H9 (cell line): Measurements from ENCODE around the gene CFHR2. TPM values are rescaled to one million over a fixed set of nuclear protein-coding genes. Genes with fewer than 3 reads are reported as not detected.

Experiments used
- DNase-seq: peaks from one replicate; pipeline ENCODE4 v3.0.0-alpha.2; 2017
- H2AFZ ChIP-seq: one replicate; pipeline ENCODE4 v1.6.1; 2013; ENCODE audit warnings: mild to moderate bottlenecking, low read length, control low read depth, moderate library complexity
- H2AK5ac ChIP-seq: 2 replicates; pipeline ENCODE4 v1.6.1; 2013; ENCODE audit warnings: low read length, control low read depth, mixed read lengths; ENCODE audit not compliant: insufficient read length
- H2BK120ac ChIP-seq: one replicate; pipeline ENCODE4 v1.6.1; 2013; ENCODE audit warnings: low read depth, mild to moderate bottlenecking, low read length, control low read depth, inconsistent platforms; ENCODE audit not compliant: poor library complexity, severe bottlenecking
- H2BK12ac ChIP-seq: 2 replicates; pipeline ENCODE4 v1.6.1; 2013; ENCODE audit warnings: low read length, control low read depth, mixed read lengths, low read depth; ENCODE audit not compliant: insufficient read length
- H2BK15ac ChIP-seq: 2 replicates; pipeline ENCODE4 v1.6.1; 2013; ENCODE audit warnings: low read depth, low read length, control low read depth
- H2BK20ac ChIP-seq: one replicate; pipeline ENCODE4 v1.6.1; 2013; ENCODE audit warnings: low read depth, mild to moderate bottlenecking, low read length, control low read depth, inconsistent platforms; ENCODE audit not compliant: poor library complexity, severe bottlenecking
- H2BK5ac ChIP-seq: 2 replicates; pipeline ENCODE4 v1.6.1; 2013; ENCODE audit warnings: low read length, control low read depth, mixed read lengths; ENCODE audit not compliant: insufficient read length
- H3K14ac ChIP-seq: 2 replicates; pipeline ENCODE4 v1.6.1; 2013; ENCODE audit warnings: low read length, control low read depth; ENCODE audit not compliant: insufficient read depth
- H3K18ac ChIP-seq: 2 replicates; pipeline ENCODE4 v1.6.1; 2013; ENCODE audit warnings: low read depth, mild to moderate bottlenecking, mixed read lengths, low read length, control low read depth; ENCODE audit not compliant: insufficient read length
- H3K23ac ChIP-seq: 2 replicates; pipeline ENCODE4 v1.6.1; 2013; ENCODE audit warnings: low read length, control low read depth, mixed read lengths, low read depth; ENCODE audit not compliant: insufficient read length
- H3K23me2 ChIP-seq: 2 replicates; pipeline ENCODE4 v1.6.1; 2013; ENCODE audit warnings: low read depth, mild to moderate bottlenecking, mixed read lengths, low read length, control low read depth; ENCODE audit not compliant: insufficient read length, poor library complexity, severe bottlenecking
- H3K27ac ChIP-seq: 2 replicates; pipeline ENCODE4 v1.5.1; 2013; ENCODE audit warnings: low read length, control low read depth, mixed read lengths, low read depth; ENCODE audit not compliant: insufficient read length
- H3K27me3 ChIP-seq: 2 replicates; pipeline ENCODE4 v1.6.1; 2013; ENCODE audit warnings: low read length, control low read depth, inconsistent platforms; ENCODE audit not compliant: insufficient read depth
- H3K4ac ChIP-seq: 2 replicates; pipeline ENCODE4 v1.6.1; 2013; ENCODE audit warnings: low read depth, mild to moderate bottlenecking, control low read depth, inconsistent platforms, low read length, moderate library complexity
- H3K4me1 ChIP-seq: 2 replicates; pipeline ENCODE4 v1.6.1; 2013; ENCODE audit warnings: low read length, control low read depth, inconsistent platforms; ENCODE audit not compliant: insufficient read depth
- H3K4me2 ChIP-seq: 2 replicates; pipeline ENCODE4 v1.6.1; 2013; ENCODE audit warnings: low read length, control low read depth, mixed read lengths; ENCODE audit not compliant: insufficient read length, insufficient read depth
- H3K56ac ChIP-seq: 2 replicates; pipeline ENCODE4 v1.6.1; 2013; ENCODE audit warnings: low read depth, mild to moderate bottlenecking, mixed read lengths, low read length, control low read depth; ENCODE audit not compliant: insufficient read length
- H3K79me1 ChIP-seq: 2 replicates; pipeline ENCODE4 v1.6.1; 2013; ENCODE audit warnings: low read depth, mild to moderate bottlenecking, moderate library complexity, low read length, control low read depth, inconsistent platforms; ENCODE audit not compliant: insufficient read depth, poor library complexity, severe bottlenecking
- H3K79me2 ChIP-seq: 2 replicates; pipeline ENCODE4 v1.6.1; 2013; ENCODE audit warnings: low read length, control low read depth, inconsistent platforms; ENCODE audit not compliant: insufficient read depth
- H3K9ac ChIP-seq: 2 replicates; pipeline ENCODE4 v1.6.1; 2013; ENCODE audit warnings: low read length, control low read depth, mixed read lengths; ENCODE audit not compliant: insufficient read length; ENCODE audit errors: extremely low read depth
- H3K9me3 ChIP-seq: one replicate; pipeline ENCODE4 v1.6.1; 2013; ENCODE audit warnings: low read depth, low read length, inconsistent platforms; ENCODE audit not compliant: control insufficient read depth
- H3T11ph ChIP-seq: one replicate; pipeline ENCODE4 v1.6.1; 2013; ENCODE audit warnings: mild to moderate bottlenecking, low read length, control low read depth, inconsistent platforms
- H4K20me1 ChIP-seq: one replicate; pipeline ENCODE4 v1.6.1; 2013; ENCODE audit not compliant: control insufficient read depth, insufficient read length, insufficient read depth
- H4K5ac ChIP-seq: 2 replicates; pipeline ENCODE4 v1.6.1; 2013; ENCODE audit warnings: low read depth, mild to moderate bottlenecking, mixed read lengths, low read length, control low read depth; ENCODE audit not compliant: insufficient read length
- H4K8ac ChIP-seq: replicated peaks from 2 replicates; pipeline ENCODE4 v1.6.1; 2013; ENCODE audit warnings: low read length, control low read depth, mixed read lengths, low read depth; ENCODE audit not compliant: insufficient read length
- H4K91ac ChIP-seq: 2 replicates; pipeline ENCODE4 v1.6.1; 2013; ENCODE audit warnings: low read depth, mild to moderate bottlenecking, moderate library complexity, mixed read lengths, low read length, control low read depth; ENCODE audit not compliant: insufficient read length
- H3K27ac Mint-ChIP-seq, 3 experiments: 2 replicates in 2 of 3; 3 replicates in 1 of 3; pipeline ENCODE4 v1.8.0; 2020 to 2021; ENCODE audit warnings: mixed read lengths in 3 of 3, mild to moderate bottlenecking in 1 of 3, moderate library complexity in 1 of 3
- H3K27me3 Mint-ChIP-seq: 2 replicates; pipeline ENCODE4 v1.8.0; 2021; ENCODE audit warnings: low read depth, mild to moderate bottlenecking, moderate library complexity, mixed read lengths
- H3K36me3 Mint-ChIP-seq, 3 experiments: 2 replicates in 2 of 3; 3 replicates in 1 of 3; pipeline ENCODE4 v1.8.0; 2020 to 2021; ENCODE audit warnings: low read depth in 3 of 3, mixed read lengths in 3 of 3; ENCODE audit not compliant: insufficient read depth in 1 of 3
- H3K4me1 Mint-ChIP-seq, 2 experiments: 2 replicates each; pipeline ENCODE4 v1.8.0; 2020; ENCODE audit warnings: mixed read lengths in 2 of 2
- H3K4me3 Mint-ChIP-seq, 2 experiments: 2 replicates in 1 of 2; 3 replicates in 1 of 2; pipeline ENCODE4 v1.8.0; 2020 to 2021; ENCODE audit warnings: mild to moderate bottlenecking in 2 of 2, mixed read lengths in 2 of 2, moderate library complexity in 1 of 2
- H3K9me3 Mint-ChIP-seq, 2 experiments: 2 replicates in 1 of 2; 3 replicates in 1 of 2; pipeline ENCODE4 v1.8.0; 2020; ENCODE audit warnings: mild to moderate bottlenecking in 2 of 2, mixed read lengths in 2 of 2, moderate library complexity in 1 of 2
- CTCF ChIP-seq: fragments of 200-600 bp; sonication (generic); conservative IDR thresholded peaks from 3 replicates; pipeline ENCODE4 v1.8.0; 2021; ENCODE audit warnings: antibody characterized with exemption, mild to moderate bottlenecking
- WGBS: extraction: QIAGEN DNeasy Blood & Tissue Kit; methylation state at CpG from one replicate; pipeline ENCODE4 v1.1.7; 2013; ENCODE audit warnings: missing lambda C conversion rate, low lambda C conversion rate, mixed read lengths; ENCODE audit not compliant: insufficient read length; ENCODE audit errors: extremely low coverage; 5-methylcytosine and 5-hydroxymethylcytosine counted together
- total RNA-seq: library from RNA; stranded (reverse); gene quantifications from 2 replicates; pipeline ENCODE4 v1.2.1, GENCODE V29; 2021

CFHR2 gene
- total RNA-seq, 1 experiment from 2014 or later: not detected

DNA sequence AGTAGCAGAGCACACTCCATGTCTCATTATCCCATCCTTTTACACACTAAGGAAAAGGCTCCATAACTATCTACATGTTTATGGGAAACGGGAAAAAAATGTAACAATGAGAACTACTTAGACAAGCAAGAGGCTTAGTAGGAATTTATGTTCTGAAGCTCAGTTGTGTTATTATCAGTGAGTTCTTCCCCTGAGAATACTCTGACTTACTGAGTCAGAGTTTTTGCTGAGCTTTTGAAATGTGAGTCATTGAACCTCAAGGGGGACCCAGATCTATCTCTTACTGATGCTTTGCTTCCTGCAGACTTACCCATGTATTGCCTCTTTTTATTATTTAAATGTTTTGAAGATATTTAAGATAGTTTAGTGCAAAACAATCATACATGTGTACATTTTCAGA, 53.9 kb downstream of the CFHR2 start:
- Mint-ChIP-seq H3K4me3 (no peak overlapping the region), H3K27ac (no peak overlapping the region), H3K9me3 (no peaks in the 10 kb centered on the region; a peak in 1 of 5 replicates), H3K27me3 (no peaks in the 10 kb centered on the region), H3K36me3 (no peaks in the 10 kb centered on the region), H3K4me1 (peaks cover 4% of the 10 kb centered on the region in 2 experiments)
- no peak overlapping the region for H3K27ac ChIP-seq
- H3K4ac ChIP-seq: no peak overlapping the region
- no peaks in the 10 kb centered on the region for H3K4me1 ChIP-seq
- H3K79me1 ChIP-seq: no peaks in the 10 kb centered on the region
- H4K5ac ChIP-seq: no peak overlapping the region
- no peak overlapping the region for H2BK12ac ChIP-seq
- H2AFZ ChIP-seq: no peak overlapping the region
- no peak for DNase-seq
- H3K14ac ChIP-seq: no peak overlapping the region
- H2BK5ac ChIP-seq: no peak overlapping the region
- no CpG with 5 or more reads among the region's 1 CpG for WGBS
- H4K8ac ChIP-seq: no peak overlapping the region
- no peaks in the 10 kb centered on the region for H4K20me1 ChIP-seq
- no peaks in the 10 kb centered on the region for H3K9me3 ChIP-seq
- H2BK120ac ChIP-seq: no peak overlapping the region
- H3T11ph ChIP-seq: no peak overlapping the region
- TF ChIP-seq CTCF: no peak
- no peak overlapping the region for H4K91ac ChIP-seq
- H3K18ac ChIP-seq: no peak overlapping the region
- H3K23me2 ChIP-seq: no peaks in the 10 kb centered on the region
- no peak overlapping the region for H3K56ac ChIP-seq
- H3K27me3 ChIP-seq: no peaks in the 10 kb centered on the region
- no peak overlapping the region for H2BK15ac ChIP-seq
- no peaks in the 10 kb centered on the region for H3K79me2 ChIP-seq
- no peak overlapping the region for H3K4me2 ChIP-seq
- no peak overlapping the region for H2BK20ac ChIP-seq
- no peak overlapping the region for H3K9ac ChIP-seq
- no peak overlapping the region for H2AK5ac ChIP-seq
- H3K23ac ChIP-seq: no peak overlapping the region
